Measurements from ENCODE around the gene CFAP61.

DNA sequence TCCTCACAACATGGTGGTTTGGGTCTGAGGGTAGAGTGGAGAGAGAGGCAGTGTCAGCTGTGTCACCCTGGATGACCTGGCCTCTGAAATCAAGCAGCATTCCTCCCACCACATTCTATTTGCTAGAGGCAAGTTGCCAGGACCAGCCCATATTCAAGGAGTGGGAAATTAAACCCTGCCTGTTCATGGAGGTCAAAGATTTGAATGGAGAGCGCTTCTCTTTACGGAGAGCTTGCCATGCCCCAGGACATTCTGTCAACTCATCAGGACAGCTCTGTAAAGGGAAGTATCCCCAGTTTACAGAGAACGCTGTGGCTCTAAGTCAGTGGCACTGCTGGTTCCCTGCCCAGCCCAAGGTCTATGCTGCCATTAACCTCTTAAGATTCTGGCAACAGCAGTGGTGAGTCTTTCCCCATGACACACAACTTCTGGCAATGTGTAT lies 225.6 kb downstream of the CFAP61 start:
- TF ChIP-seq, protein P1, sequence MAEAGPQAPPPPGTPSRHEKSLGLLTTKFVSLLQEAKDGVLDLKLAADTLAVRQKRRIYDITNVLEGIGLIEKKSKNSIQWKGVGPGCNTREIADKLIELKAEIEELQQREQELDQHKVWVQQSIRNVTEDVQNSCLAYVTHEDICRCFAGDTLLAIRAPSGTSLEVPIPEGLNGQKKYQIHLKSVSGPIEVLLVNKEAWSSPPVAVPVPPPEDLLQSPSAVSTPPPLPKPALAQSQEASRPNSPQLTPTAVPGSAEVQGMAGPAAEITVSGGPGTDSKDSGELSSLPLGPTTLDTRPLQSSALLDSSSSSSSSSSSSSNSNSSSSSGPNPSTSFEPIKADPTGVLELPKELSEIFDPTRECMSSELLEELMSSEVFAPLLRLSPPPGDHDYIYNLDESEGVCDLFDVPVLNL (CRISPR knock-in tag; IDR thresholded peaks at IDR 0.05; ENCODE audit: borderline replicate concordance, low read depth): no peak
- TF ChIP-seq CREB1 (CRISPR knock-in tag; IDR thresholded peaks at IDR 0.05) (no peak), HMGA2 (CRISPR knock-in tag; IDR thresholded peaks at IDR 0.05) (no peak), ELF4 (CRISPR knock-in tag; IDR thresholded peaks at IDR 0.05; ENCODE audit: low read depth) (no peak), SMAD4 (CRISPR knock-in tag; IDR thresholded peaks at IDR 0.05) (no peak), JUN (CRISPR knock-in tag; IDR thresholded peaks at IDR 0.05) (no peak), GABPB1 (CRISPR knock-in tag; IDR thresholded peaks at IDR 0.05) (no peak), FOXJ3 (CRISPR knock-in tag; IDR thresholded peaks at IDR 0.05; ENCODE audit: borderline replicate concordance) (no peak), ZNF416 (CRISPR knock-in tag; IDR thresholded peaks at IDR 0.05) (no peak), IRF2 (CRISPR knock-in tag; IDR thresholded peaks at IDR 0.05; ENCODE audit: borderline replicate concordance, low read depth) (no peak)
- TF ChIP-seq, protein P2, sequence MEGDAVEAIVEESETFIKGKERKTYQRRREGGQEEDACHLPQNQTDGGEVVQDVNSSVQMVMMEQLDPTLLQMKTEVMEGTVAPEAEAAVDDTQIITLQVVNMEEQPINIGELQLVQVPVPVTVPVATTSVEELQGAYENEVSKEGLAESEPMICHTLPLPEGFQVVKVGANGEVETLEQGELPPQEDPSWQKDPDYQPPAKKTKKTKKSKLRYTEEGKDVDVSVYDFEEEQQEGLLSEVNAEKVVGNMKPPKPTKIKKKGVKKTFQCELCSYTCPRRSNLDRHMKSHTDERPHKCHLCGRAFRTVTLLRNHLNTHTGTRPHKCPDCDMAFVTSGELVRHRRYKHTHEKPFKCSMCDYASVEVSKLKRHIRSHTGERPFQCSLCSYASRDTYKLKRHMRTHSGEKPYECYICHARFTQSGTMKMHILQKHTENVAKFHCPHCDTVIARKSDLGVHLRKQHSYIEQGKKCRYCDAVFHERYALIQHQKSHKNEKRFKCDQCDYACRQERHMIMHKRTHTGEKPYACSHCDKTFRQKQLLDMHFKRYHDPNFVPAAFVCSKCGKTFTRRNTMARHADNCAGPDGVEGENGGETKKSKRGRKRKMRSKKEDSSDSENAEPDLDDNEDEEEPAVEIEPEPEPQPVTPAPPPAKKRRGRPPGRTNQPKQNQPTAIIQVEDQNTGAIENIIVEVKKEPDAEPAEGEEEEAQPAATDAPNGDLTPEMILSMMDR (IDR thresholded peaks at IDR 0.05): no peak
- TF ChIP-seq, protein P3, sequence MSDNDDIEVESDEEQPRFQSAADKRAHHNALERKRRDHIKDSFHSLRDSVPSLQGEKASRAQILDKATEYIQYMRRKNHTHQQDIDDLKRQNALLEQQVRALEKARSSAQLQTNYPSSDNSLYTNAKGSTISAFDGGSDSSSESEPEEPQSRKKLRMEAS (CRISPR knock-in tag; IDR thresholded peaks at IDR 0.05): no peak
- TF ChIP-seq, protein P4, sequence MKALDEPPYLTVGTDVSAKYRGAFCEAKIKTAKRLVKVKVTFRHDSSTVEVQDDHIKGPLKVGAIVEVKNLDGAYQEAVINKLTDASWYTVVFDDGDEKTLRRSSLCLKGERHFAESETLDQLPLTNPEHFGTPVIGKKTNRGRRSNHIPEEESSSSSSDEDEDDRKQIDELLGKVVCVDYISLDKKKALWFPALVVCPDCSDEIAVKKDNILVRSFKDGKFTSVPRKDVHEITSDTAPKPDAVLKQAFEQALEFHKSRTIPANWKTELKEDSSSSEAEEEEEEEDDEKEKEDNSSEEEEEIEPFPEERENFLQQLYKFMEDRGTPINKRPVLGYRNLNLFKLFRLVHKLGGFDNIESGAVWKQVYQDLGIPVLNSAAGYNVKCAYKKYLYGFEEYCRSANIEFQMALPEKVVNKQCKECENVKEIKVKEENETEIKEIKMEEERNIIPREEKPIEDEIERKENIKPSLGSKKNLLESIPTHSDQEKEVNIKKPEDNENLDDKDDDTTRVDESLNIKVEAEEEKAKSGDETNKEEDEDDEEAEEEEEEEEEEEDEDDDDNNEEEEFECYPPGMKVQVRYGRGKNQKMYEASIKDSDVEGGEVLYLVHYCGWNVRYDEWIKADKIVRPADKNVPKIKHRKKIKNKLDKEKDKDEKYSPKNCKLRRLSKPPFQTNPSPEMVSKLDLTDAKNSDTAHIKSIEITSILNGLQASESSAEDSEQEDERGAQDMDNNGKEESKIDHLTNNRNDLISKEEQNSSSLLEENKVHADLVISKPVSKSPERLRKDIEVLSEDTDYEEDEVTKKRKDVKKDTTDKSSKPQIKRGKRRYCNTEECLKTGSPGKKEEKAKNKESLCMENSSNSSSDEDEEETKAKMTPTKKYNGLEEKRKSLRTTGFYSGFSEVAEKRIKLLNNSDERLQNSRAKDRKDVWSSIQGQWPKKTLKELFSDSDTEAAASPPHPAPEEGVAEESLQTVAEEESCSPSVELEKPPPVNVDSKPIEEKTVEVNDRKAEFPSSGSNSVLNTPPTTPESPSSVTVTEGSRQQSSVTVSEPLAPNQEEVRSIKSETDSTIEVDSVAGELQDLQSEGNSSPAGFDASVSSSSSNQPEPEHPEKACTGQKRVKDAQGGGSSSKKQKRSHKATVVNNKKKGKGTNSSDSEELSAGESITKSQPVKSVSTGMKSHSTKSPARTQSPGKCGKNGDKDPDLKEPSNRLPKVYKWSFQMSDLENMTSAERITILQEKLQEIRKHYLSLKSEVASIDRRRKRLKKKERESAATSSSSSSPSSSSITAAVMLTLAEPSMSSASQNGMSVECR (CRISPR knock-in tag; IDR thresholded peaks at IDR 0.05; ENCODE audit: borderline replicate concordance): no peak
